ENCODE results near the gene GRID1.

The GRID1 gene

DNA sequence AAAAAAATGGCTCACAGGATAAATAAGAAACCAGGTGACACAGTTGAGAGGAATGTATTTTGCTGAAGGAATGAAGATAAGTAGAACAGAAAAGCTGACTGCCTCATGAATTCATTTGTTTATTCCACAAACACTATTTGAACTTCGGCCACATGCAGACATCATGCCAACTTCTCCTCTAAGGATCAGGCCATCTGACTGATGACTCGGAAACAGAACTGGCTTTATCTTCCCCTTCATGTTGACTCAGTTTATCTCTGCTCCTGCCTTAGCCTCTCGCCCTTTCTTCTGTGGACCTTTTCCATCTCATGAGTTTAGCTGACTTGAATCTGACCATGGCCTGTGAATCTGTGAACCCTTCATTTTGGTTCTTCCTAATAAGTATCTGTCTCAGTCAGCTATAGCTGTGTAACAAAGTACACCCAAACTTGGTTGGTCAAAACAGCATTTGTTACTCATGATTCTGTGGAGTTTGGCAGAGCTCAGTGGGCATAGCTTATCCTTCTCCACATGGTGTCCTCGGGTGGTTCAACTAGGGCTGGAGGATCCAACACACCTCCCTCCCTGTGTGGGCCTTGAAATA, 44.0 kb upstream of the GRID1 start:
- H3K4me3 ChIP-seq (replicated peaks in 1 of 2; ENCODE audit: low read depth in 2 of 2, low read length in 2 of 2) = no peak overlapping the region
- peak; percentile 78 to 84 for DNase-seq (ENCODE audit: low read depth in 2 of 2)
- TF ChIP-seq, protein P1, sequence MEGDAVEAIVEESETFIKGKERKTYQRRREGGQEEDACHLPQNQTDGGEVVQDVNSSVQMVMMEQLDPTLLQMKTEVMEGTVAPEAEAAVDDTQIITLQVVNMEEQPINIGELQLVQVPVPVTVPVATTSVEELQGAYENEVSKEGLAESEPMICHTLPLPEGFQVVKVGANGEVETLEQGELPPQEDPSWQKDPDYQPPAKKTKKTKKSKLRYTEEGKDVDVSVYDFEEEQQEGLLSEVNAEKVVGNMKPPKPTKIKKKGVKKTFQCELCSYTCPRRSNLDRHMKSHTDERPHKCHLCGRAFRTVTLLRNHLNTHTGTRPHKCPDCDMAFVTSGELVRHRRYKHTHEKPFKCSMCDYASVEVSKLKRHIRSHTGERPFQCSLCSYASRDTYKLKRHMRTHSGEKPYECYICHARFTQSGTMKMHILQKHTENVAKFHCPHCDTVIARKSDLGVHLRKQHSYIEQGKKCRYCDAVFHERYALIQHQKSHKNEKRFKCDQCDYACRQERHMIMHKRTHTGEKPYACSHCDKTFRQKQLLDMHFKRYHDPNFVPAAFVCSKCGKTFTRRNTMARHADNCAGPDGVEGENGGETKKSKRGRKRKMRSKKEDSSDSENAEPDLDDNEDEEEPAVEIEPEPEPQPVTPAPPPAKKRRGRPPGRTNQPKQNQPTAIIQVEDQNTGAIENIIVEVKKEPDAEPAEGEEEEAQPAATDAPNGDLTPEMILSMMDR (IDR thresholded peaks at IDR 0.05; ENCODE audit: low read depth, low read length) = no peak

DNA sequence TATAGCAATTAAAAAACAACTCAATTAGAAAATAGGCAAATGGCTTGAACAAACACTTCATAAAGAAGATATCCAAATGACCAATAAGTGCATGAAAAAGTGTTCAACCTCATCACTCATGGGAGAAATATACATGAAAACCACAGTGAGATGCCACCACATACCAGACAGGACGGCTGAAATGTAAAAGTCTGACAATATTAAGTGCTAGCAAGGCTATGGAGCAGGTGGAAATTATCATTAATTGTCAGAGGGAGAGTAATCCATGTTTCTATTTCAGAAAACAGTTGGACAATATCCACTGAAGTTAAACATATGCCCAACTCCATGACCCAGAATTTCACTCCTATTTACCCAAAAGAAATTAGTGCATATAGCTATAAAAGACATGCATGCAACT, 42.6 kb upstream of the GRID1 start:
- DNase-seq (ENCODE audit: low read depth in 2 of 2) = no peak
- no peak overlapping the region for H3K4me3 ChIP-seq (replicated peaks in 1 of 2; ENCODE audit: low read depth in 2 of 2, low read length in 2 of 2)
- TF ChIP-seq, protein P1 (IDR thresholded peaks at IDR 0.05; ENCODE audit: low read depth, low read length) = no peak

DNA sequence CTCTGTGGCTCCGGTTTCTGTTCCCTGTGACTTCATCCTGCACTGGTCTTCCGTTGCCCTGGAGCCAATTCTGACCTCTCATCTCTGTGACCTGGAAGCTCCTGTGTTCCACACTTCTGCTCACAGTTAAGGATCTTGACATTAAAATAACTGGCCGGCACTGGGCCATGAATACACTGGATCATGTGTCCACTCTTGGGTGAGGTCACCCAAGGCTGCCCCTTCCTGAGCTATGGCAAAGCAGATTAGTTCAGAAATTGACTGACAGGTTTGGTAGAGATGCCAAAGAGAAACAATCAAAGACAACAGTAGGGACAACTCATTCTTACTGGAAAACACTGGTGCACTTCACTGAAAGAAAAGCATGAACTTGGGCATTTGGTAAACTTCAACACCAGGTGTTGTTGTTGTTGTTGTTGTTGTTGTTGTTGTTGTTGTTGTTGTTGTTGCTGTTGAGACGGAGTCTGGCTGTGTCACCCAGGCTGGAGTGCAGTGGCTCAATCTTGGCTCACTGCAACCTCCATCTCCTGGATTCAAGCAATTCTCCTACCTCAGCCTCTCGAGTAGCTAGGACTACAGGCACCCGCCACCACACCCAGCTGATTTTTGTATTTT, 36.7 kb upstream of the GRID1 start:
- no peak for DNase-seq (ENCODE audit: low read depth in 2 of 2)
- H3K4me3 ChIP-seq (replicated peaks in 1 of 2; ENCODE audit: low read depth in 2 of 2, low read length in 2 of 2) = no peak overlapping the region
- TF ChIP-seq, protein P1 (IDR thresholded peaks at IDR 0.05; ENCODE audit: low read depth, low read length) = no peak

DNA sequence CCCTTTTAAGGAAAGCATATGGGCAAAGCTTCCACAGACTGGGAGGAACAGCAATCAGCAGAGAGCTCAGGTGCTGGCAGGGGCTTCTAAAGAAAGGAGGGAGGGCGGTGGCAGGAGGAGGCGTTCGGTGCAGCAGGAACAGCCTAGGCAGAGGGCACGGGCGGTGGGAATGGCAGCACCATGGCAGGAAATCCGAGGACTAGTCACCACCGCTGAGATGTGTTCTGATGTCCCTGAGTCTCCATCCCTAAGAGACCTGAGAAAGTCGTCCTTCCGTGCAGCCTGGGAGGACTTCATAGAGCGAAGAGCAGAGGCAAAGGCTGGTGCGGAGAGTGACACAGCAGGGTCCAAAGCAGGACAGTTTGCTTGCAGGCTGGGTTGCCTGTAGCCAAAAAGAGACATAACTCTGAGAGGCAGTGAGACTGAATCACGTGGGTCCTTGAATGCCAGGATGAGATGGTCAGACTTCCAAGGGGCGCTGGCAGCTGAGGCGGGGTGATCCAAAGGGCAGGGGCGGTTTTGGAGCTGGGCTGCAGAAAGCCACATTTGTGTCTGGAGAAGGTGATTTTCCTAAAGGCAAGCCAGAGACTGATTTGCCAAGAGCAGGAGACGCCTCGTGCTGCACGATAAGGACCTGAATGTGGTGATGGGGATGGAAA, 35.8 kb upstream of the GRID1 start:
- H3K4me3 ChIP-seq (replicated peaks in 1 of 2; ENCODE audit: low read depth in 2 of 2, low read length in 2 of 2) = no peak overlapping the region
- TF ChIP-seq, protein P1 (IDR thresholded peaks at IDR 0.05; ENCODE audit: low read depth, low read length) = no peak
- DNase-seq (ENCODE audit: low read depth in 2 of 2) = peak in 1 of 2 donors; percentile 28

DNA sequence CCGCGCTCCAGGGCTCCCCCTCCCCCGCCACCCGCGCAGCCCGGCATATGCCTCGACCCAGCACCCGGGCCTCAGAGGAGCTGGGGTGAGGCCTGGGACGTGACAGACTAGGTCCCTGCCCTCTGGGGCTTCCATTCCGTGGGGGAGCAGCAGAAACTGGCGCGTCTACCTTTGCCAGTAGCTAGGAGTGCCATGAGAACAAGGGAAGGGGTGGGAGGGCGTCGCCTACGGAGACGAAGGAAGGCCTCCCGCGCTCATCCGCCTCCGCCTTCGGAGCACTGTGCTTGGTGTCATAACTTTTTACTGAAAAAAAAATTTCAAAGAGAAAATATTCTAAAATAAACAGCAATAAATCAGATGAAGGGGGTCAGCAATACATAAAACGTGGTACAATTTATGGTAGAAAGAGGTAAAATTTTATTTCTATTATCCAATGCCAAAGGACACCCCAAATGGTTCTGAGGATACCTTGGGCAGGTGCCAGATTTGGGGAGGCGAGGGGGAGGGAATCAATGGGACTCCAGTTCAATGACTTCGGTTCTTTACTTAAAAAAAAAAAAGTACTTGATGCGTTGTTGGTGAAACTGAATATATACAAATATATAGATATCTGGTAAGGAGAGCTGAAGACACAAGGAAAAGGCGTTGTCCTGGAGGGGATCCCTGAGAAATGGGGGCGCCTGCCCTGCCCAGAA, 35.1 kb upstream of the GRID1 start:
- DNase-seq (ENCODE audit: low read depth in 2 of 2) = peak in 1 of 2 donors; percentile 9
- TF ChIP-seq, protein P1 (IDR thresholded peaks at IDR 0.05; ENCODE audit: low read depth, low read length) = no peak
- H3K4me3 ChIP-seq (replicated peaks in 1 of 2; ENCODE audit: low read depth in 2 of 2, low read length in 2 of 2) = peak overlapping the region; percentile 3 to 66

DNA sequence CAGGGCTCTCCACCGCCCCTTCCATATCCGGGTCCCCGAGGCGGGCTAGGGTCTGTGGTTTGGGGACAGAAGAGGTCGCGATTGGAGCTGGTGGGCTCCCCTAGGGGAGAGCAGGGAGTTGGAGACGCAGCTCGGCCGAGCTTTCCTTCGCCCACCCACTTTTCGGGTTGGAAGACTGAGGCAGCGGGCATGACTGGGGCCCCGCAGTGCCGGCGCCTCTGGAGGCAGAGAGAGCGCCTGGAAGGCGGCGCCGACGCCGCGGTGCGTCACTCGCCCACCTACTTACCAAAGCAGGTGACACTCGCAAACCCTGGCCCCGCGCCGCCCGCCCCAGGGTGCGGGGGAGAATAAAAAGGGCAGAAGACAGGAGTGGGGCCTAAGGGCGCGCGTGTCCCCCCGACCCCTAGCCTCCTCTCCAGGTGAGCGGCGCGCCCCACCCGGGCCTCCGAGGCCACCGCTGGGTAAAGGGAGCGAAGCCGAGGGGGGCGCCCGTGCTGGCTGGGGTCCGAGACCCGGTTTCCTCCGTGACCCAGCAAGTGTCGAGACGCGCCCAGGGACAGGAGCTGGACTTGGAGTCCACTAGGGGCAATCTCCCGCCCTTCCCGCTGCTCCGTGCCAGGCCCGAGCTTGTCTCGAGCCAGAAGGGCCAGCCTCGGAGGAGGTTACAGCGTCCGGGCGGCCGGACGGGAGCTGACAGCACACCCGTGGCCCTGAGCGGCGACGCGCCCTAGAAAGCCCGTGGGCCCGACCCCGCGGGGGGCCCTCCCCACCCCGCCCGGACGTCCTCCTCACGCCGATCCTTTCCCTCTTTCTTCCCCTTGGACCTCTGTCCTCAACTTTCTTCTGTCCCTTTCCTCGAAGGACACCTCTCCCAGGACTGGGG, 34.4 kb upstream of the GRID1 start:
- peak overlapping the region; percentile 66 to 67 for H3K4me3 ChIP-seq (replicated peaks in 1 of 2; ENCODE audit: low read depth in 2 of 2, low read length in 2 of 2)
- peak; percentile 38 to 46 for DNase-seq (ENCODE audit: low read depth in 2 of 2)
- TF ChIP-seq, protein P1 (IDR thresholded peaks at IDR 0.05; ENCODE audit: low read depth, low read length) = peak; percentile 33
